ENCODE results near the gene BABAM2. TPM values are rescaled to one million over a fixed set of nuclear protein-coding genes. Genes with fewer than 3 reads are reported as not detected.

Gene BABAM2
- polyA plus RNA-seq, 3 donors: 33.2 to 52.8 (median 49.3) TPM

DNA sequence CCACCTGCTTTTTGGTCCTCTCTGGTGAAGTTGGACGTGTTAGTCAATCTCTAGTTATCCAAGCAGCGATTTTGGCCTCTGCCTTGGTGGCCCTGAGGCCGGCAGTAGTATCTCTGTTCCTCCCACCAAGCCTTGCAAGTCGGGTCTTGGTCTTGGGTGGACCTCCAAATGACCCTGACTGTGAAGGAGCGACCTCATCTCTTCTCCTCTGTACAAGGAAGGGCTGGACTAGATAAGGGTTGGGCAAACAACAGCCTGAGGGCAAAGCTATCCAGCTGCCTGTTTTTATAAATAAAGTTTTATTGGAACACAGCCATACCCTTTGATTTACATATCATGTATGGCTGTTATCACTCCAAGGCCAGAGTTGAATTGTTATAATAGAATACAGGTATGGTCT, 427.5 kb downstream of the BABAM2 start:
- TF ChIP-seq, protein P1, sequence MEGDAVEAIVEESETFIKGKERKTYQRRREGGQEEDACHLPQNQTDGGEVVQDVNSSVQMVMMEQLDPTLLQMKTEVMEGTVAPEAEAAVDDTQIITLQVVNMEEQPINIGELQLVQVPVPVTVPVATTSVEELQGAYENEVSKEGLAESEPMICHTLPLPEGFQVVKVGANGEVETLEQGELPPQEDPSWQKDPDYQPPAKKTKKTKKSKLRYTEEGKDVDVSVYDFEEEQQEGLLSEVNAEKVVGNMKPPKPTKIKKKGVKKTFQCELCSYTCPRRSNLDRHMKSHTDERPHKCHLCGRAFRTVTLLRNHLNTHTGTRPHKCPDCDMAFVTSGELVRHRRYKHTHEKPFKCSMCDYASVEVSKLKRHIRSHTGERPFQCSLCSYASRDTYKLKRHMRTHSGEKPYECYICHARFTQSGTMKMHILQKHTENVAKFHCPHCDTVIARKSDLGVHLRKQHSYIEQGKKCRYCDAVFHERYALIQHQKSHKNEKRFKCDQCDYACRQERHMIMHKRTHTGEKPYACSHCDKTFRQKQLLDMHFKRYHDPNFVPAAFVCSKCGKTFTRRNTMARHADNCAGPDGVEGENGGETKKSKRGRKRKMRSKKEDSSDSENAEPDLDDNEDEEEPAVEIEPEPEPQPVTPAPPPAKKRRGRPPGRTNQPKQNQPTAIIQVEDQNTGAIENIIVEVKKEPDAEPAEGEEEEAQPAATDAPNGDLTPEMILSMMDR (IDR thresholded peaks at IDR 0.05): no peak
- no peaks in the 10 kb centered on the region for H3K79me2 ChIP-seq (ENCODE audit: insufficient read depth, low read length)
- no peaks in the 10 kb centered on the region for H4K20me1 ChIP-seq (ENCODE audit: insufficient read depth, low read length)
- H2AFZ ChIP-seq (ENCODE audit: insufficient read depth, low read depth, low read length, poor library complexity, severe bottlenecking): no peak overlapping the region
- WGBS (ENCODE audit: insufficient coverage): 100% methylated on average over 2 of the region's 5 CpGs
- H3K4me1 Mint-ChIP-seq: peaks cover 14% of the 10 kb centered on the region
- H3K4me3 Mint-ChIP-seq: no peak overlapping the region
- peaks cover 0 to 9% of the 10 kb centered on the region in 2 donors for H3K36me3 ChIP-seq (replicated peaks in 1 of 2; ENCODE audit: control insufficient read depth in 1 of 2, insufficient read depth in 2 of 2, low read length in 2 of 2)
- no peaks in the 10 kb centered on the region for H3K9me3 Mint-ChIP-seq
- H3K4me3 ChIP-seq (replicated peaks in 1 of 3; ENCODE audit: low read depth in 2 of 3, low read length in 3 of 3): no peak overlapping the region
- H3K27ac ChIP-seq (ENCODE audit: low read depth in 1 of 2, low read length in 2 of 2): no peak overlapping the region
- H3K27me3 ChIP-seq (ENCODE audit: control insufficient read depth in 2 of 2, insufficient read depth in 2 of 2, low read length in 2 of 2): no peaks in the 10 kb centered on the region
- H3K4me1 ChIP-seq (ENCODE audit: control insufficient read depth in 1 of 2, insufficient read depth in 2 of 2, low read length in 2 of 2): peaks cover 0 to 9% of the 10 kb centered on the region in 2 donors
- no peak for DNase-seq
- no peak overlapping the region for H3K4me2 ChIP-seq (replicated peaks; ENCODE audit: extremely low read depth, low read length, poor library complexity, severe bottlenecking)
- peaks cover 0 to 3% (median 0%) of the 10 kb centered on the region in 3 donors for H3K27me3 Mint-ChIP-seq (ENCODE audit: low read depth in 3 of 3)
- H3K27ac Mint-ChIP-seq: peak overlapping the region in 2 of 7 donors; percentile 14 to 25
- H3K9ac ChIP-seq (ENCODE audit: insufficient read depth, low read length, poor library complexity, severe bottlenecking): no peak overlapping the region
- intact Hi-C loops (cut with micrococcal nuclease): no loop called here
- H3K36me3 Mint-ChIP-seq: peaks cover 19 to 27% of the 10 kb centered on the region in 2 donors
- no peaks in the 10 kb centered on the region for H3K9me3 ChIP-seq (replicated peaks in 1 of 2; ENCODE audit: control insufficient read depth in 1 of 2, insufficient read depth in 1 of 2, low read length in 2 of 2)

DNA sequence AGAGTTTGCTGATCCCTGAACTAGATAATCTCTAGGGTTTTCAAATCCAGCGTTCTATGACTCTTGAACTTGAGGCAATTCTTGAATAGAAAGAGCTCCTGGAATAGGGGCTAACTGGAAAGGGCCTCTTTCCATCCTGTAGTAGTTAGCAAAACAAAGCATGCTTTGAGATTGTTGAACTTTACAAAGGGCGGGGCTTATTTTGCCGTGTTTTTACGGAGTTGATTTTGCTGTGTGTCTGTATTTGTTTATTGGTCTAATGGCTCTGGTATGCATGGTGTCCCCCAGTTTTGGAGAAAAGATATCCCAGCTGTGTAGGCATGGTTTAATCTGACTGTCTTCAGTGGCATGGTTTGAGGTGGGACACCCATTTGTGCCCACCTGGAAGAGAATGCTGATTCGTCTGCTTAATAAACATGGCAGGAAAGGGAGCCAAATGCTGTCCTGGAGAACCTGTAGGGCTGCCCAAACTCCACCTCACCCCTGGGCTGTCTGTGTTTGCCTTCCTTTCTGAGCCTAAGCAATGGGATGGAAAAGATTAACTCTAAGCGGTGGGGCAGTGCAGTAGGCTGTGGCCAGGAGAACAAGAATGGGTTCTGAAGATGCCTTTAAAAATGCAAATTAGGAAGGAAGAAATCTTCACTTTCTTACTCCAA, 428.1 kb downstream of the BABAM2 start:
- DNase-seq: no peak
- no peak overlapping the region for H3K4me3 ChIP-seq (replicated peaks in 1 of 3; ENCODE audit: low read depth in 2 of 3, low read length in 3 of 3)
- Mint-ChIP-seq H3K4me1 (peaks cover 14% of the 10 kb centered on the region), H3K27ac (peak overlapping the region in 2 of 7 donors; percentile 46 to 63), H3K4me3 (no peak overlapping the region), H3K27me3 (ENCODE audit: low read depth in 3 of 3) (peaks cover 0 to 3% (median 0%) of the 10 kb centered on the region in 3 donors), H3K9me3 (no peaks in the 10 kb centered on the region), H3K36me3 (peaks cover 19 to 21% of the 10 kb centered on the region in 2 donors)
- H3K36me3 ChIP-seq (replicated peaks in 1 of 2; ENCODE audit: control insufficient read depth in 1 of 2, insufficient read depth in 2 of 2, low read length in 2 of 2): peaks cover 0 to 9% of the 10 kb centered on the region in 2 donors
- no peak overlapping the region for H3K4me2 ChIP-seq (replicated peaks; ENCODE audit: extremely low read depth, low read length, poor library complexity, severe bottlenecking)
- no peak overlapping the region for H2AFZ ChIP-seq (ENCODE audit: insufficient read depth, low read depth, low read length, poor library complexity, severe bottlenecking)
- no peaks in the 10 kb centered on the region for H3K79me2 ChIP-seq (ENCODE audit: insufficient read depth, low read length)
- H3K4me1 ChIP-seq (ENCODE audit: control insufficient read depth in 1 of 2, insufficient read depth in 2 of 2, low read length in 2 of 2): peaks cover 0 to 9% of the 10 kb centered on the region in 2 donors
- H3K27me3 ChIP-seq (ENCODE audit: control insufficient read depth in 2 of 2, insufficient read depth in 2 of 2, low read length in 2 of 2): no peaks in the 10 kb centered on the region
- no peak overlapping the region for H3K9ac ChIP-seq (ENCODE audit: insufficient read depth, low read length, poor library complexity, severe bottlenecking)
- TF ChIP-seq, protein P1 (IDR thresholded peaks at IDR 0.05): no peak
- WGBS (ENCODE audit: insufficient coverage): 94% methylated on average over 5 of the region's 6 CpGs
- H4K20me1 ChIP-seq (ENCODE audit: insufficient read depth, low read length): no peaks in the 10 kb centered on the region
- intact Hi-C loops (cut with micrococcal nuclease): no loop called here
- H3K27ac ChIP-seq (ENCODE audit: low read depth in 1 of 2, low read length in 2 of 2): no peak overlapping the region
- H3K9me3 ChIP-seq (replicated peaks in 1 of 2; ENCODE audit: control insufficient read depth in 1 of 2, insufficient read depth in 1 of 2, low read length in 2 of 2): no peaks in the 10 kb centered on the region
